GM21528 (cell line): ENCODE measurements around the gene ZNF784.

Experiments
- ATAC-seq: cut with Tn5 transposase; IDR thresholded peaks from one replicate; pipeline ENCODE4 v1.9.1; 2021; ENCODE audit warnings: mild to moderate bottlenecking, moderate library complexity; ENCODE audit not compliant: unreplicated experiment, low FRiP score

Gene ZNF784

GRCh38 chr19:55622242-55622969 is 2.0 kb downstream of the ZNF784 start:
- ATAC-seq, result no peak

- ATAC-seq, result no peak
These were observed 2.6 kb downstream of the ZNF784 start for GRCh38 chr19:55621673-55622231.

DNA sequence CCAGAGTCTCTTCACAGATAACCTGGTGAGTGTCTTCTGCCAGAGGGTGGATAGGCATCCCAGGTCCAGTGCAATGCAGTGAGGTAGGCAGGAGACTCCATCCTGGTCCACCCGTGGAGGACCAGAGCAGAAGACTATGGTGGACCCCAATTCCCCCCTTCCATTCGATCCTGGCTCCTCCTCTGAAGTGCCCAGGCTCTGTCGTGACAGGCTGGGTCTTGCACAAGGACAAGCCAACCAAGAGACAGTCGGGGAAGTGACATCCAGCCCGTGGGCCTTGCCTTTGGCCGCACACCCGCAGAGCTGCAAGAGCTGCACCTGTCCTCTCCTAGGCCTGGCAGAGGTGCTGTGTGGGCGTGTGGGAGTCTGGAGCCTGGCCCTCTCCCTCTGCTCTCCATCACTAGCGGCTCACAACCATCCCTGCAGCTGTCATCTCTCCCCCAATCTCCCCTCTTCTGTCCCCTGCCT is 3.1 kb downstream of the ZNF784 start:
- ATAC-seq, result no peak

- ATAC-seq, result no peak
These were observed 3.8 kb downstream of the ZNF784 start for GRCh38 chr19:55620410-55621204.

DNA sequence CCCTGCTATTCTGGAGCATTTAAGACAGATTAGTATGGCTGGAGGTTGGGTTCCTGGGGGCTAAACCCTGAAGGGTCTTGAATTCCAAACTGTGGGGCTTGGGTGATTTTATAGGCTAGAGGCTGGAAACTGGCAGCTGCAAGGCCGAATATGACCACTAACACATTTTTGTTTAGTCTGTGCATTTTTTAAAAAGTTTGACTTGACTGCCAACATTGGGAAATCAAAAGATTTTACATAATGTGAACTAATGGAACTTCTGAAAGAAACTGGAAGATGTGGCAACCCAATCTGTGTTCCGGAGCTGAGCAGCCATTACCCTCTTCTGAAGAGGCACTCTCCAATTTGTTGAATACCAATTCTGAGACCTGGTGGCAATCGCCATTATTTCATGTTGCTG is 5.1 kb downstream of the ZNF784 start:
- ATAC-seq, result no peak

DNA sequence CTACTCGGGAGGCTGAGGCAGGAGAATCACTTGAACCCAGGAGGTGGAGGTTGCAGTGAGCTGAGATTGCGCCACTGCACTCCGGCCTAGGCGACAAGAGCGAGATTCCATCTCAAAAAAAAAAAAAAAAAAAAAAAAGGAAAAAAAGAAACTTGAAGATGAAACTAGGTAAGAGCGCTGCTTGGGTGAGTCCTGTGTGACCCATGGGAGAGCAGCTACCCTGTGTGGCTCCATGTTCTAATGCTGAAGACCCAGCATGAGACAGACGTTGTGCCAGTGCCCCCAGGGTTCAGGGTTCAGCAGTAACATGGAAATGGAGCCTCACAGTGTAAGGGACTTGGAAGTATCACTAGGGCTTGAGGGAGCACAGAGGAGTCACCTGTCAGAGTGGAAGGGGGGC is 5.9 kb downstream of the ZNF784 start:
- no peak for ATAC-seq

- ATAC-seq, result no peak
These were observed 6.9 kb downstream of the ZNF784 start for GRCh38 chr19:55617426-55617825.

DNA sequence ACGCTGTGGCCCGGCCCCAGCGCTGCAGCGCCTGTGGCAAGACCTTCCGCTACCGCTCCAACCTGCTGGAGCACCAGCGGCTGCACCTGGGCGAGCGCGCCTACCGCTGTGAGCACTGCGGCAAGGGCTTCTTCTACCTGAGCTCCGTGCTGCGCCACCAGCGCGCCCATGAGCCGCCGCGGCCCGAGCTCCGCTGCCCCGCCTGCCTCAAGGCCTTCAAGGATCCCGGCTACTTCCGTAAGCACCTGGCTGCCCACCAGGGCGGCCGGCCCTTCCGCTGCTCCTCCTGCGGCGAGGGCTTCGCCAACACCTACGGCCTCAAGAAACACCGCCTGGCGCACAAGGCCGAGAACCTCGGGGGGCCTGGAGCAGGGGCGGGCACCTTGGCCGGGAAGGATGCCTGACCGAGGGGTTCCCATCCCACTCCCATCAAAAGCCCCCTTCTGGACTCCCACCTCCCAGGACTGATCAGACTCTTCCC is 7.9 kb downstream of the ZNF784 start:
- no peak for ATAC-seq

DNA sequence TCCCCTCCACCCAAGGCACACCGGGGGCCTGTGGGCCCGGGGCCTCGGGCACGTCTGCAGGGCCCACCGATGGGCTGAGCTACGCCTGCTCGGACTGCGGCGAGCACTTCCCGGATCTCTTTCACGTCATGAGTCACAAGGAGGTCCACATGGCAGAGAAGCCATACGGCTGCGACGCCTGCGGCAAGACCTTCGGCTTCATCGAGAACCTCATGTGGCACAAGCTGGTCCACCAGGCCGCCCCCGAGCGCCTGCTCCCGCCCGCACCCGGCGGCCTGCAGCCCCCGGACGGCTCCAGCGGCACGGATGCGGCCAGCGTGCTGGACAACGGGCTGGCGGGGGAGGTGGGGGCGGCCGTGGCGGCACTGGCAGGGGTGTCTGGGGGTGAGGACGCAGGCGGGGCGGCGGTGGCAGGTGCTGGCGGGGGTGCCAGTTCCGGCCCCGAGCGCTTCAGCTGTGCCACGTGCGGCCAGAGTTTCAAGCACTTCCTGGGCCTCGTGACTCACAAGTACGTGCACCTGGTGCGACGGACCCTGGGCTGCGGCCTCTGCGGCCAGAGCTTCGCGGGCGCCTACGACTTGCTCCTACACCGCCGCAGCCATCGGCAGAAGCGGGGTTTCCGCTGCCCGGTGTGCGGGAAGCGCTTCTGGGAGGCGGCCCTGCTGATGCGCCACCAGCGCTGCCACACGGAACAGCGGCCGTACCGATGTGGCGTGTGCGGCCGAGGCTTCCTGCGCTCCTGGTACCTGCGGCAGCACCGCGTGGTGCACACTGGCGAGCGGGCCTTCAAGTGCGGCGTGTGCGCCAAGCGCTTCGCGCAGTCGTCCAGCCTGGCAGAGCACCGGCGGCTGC is 8.6 kb downstream of the ZNF784 start:
- no peak for ATAC-seq

DNA sequence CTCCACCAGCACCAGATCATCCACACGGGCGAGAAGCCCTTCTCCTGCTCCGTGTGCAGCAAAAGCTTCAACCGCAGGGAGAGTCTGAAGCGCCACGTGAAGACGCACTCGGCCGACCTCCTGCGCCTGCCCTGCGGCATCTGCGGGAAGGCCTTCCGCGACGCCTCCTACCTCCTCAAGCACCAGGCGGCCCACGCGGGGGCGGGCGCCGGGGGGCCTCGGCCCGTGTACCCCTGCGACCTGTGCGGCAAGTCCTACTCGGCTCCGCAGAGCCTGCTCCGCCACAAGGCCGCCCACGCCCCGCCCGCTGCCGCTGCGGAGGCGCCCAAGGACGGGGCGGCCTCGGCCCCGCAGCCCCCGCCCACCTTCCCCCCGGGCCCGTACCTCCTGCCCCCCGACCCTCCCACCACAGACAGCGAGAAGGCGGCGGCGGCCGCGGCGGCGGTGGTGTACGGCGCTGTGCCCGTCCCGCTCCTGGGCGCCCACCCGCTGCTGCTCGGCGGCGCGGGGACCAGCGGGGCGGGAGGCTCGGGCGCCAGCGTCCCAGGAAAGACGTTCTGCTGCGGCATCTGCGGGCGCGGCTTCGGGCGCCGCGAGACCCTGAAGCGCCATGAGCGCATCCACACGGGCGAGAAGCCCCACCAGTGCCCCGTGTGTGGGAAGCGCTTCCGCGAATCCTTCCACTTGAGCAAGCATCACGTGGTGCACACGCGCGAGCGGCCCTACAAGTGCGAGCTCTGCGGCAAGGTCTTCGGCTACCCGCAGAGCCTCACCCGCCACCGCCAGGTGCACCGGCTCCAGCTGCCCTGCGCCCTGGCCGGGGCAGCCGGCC is 9.4 kb downstream of the ZNF784 start:
- no peak for ATAC-seq

DNA sequence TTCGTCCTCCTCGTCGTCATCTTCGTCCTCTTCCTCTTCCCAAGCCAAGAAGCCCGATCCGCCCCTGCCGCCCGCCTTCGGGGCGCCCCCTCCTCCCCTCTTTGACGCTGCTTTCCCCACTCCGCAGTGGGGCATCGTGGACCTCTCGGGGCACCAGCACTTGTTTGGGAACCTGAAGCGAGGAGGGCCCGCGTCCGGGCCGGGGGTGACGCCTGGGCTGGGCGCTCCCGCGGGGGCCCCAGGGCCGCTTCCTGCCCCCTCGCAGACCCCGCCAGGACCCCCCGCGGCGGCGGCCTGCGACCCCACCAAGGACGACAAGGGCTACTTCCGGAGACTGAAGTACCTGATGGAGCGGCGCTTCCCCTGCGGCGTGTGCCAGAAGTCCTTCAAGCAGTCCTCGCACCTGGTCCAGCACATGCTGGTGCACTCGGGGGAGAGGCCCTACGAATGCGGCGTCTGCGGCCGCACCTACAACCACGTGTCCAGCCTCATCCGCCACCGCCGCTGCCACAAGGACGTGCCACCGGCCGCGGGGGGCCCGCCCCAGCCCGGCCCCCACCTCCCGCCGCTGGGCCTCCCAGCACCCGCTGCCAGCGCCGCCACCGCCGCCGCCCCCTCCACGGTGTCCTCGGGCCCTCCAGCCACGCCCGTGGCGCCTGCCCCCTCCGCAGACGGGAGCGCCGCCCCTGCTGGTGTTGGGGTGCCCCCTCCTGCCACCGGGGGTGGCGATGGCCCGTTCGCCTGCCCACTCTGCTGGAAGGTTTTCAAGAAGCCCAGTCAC is 10.2 kb downstream of the ZNF784 start:
- no peak for ATAC-seq

- ATAC-seq, result no peak
These were observed 11.0 kb downstream of the ZNF784 start for GRCh38 chr19:55613396-55613795.

GRCh38 chr19:55611983-55612645 is 12.3 kb downstream of the ZNF784 start:
- ATAC-seq, result no peak

- ATAC-seq, result no peak
These were observed 12.9 kb downstream of the ZNF784 start for GRCh38 chr19:55611300-55611982.

- ATAC-seq, result no peak
These were observed 15.0 kb downstream of the ZNF784 start for GRCh38 chr19:55609326-55609725.

GRCh38 chr19:55606817-55607216 is 17.5 kb downstream of the ZNF784 start:
- ATAC-seq, result no peak

DNA sequence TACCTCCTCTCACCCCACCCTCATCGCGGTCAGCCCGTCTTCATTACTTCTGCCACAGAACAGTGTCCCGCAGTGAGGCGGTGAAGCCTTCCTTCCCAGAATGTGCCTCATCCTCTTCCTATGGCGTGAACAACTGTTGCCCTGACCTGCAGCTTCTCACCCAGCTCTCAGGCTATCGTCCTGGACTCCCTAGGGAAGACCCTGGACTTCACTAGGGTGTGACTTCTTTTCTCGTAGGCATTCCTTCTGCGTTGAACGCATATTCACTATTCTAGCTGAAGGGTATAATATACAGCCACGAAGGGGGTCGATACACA is 17.9 kb downstream of the ZNF784 start:
- no peak for ATAC-seq
